Subcutaneous abdominal adipose tissue (tissue), 5 donors: ENCODE measurements around the gene MINDY4B.

Source experiments
- H3K27ac ChIP-seq: one replicate; pipeline ENCODE4 v1.7.0; 2013; ENCODE audit warnings: low read depth, mild to moderate bottlenecking, inconsistent platforms, low read length, moderate library complexity
- H3K27me3 ChIP-seq, 5 donors: one replicate each; pipeline ENCODE4 v1.7.0; 2013; ENCODE audit warnings: low read length in 5 of 5, inconsistent platforms in 1 of 5; ENCODE audit not compliant: control insufficient read depth in 5 of 5, insufficient read depth in 4 of 5
- H3K36me3 ChIP-seq, 5 donors: one replicate each; pipeline ENCODE4 v1.7.0; 2013; ENCODE audit warnings: low read length in 5 of 5; ENCODE audit not compliant: control insufficient read depth in 5 of 5, insufficient read depth in 5 of 5
- H3K4me1 ChIP-seq, 5 donors: one replicate each; pipeline ENCODE4 v1.7.0; 2013; ENCODE audit warnings: low read length in 5 of 5, mild to moderate bottlenecking in 3 of 5, moderate library complexity in 1 of 5; ENCODE audit not compliant: control insufficient read depth in 5 of 5, insufficient read depth in 5 of 5
- H3K4me3 ChIP-seq, 5 donors: one replicate each; pipeline ENCODE4 v1.7.0; 2013; ENCODE audit warnings: low read length in 5 of 5, low read depth in 1 of 5
- H3K9ac ChIP-seq, 5 donors: one replicate each; pipeline ENCODE4 v1.7.0; 2013; ENCODE audit warnings: low read length in 5 of 5, mild to moderate bottlenecking in 4 of 5, moderate library complexity in 3 of 5
- H3K9me3 ChIP-seq, 5 donors: one replicate each; pipeline ENCODE4 v1.7.0; 2013; ENCODE audit warnings: low read length in 5 of 5; ENCODE audit not compliant: control insufficient read depth in 5 of 5
- donor health status: healthy.
- donor health status: healthy.
- donor health status: healthy.
- donor health status: healthy.
- donor health status: healthy.

The MINDY4B gene

DNA sequence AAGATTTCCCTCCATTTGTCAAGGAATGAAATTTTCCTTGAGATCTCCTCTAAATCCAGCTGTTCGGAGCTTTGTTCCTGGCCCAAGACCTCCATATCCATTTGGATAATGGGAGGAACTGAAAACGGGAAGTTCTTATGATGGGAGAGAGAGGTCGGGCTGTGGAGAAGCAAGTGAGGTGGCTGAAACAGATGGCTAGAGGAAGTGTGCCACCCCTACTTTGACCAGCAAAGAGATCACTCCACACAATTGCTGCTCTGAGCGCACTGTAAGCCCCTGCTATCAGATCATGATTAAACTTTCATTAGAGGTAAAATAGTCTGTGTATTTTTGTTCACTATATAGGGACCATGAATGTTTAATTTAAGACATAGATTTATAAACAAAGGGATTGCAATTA is at the start of gene MINDY4B:
Gene MINDY4B (minus strand): TSS at position 101 of the 400 bp plus-strand sequence. CDS start 0 bp downstream, at position 101.
- Histone ChIP-seq H3K27me3 (peaks cover 0 to 5% (median 0%) of the 10 kb centered on the region in 5 donors), H3K4me1 (no peaks in the 10 kb centered on the region), H3K36me3 (no peaks in the 10 kb centered on the region), H3K9ac (no peak within 1 kb of the TSS), H3K9me3 (no peaks in the 10 kb centered on the region), H3K4me3 (no peak within 1 kb of the TSS), H3K27ac (no peak within 1 kb of the TSS)

DNA sequence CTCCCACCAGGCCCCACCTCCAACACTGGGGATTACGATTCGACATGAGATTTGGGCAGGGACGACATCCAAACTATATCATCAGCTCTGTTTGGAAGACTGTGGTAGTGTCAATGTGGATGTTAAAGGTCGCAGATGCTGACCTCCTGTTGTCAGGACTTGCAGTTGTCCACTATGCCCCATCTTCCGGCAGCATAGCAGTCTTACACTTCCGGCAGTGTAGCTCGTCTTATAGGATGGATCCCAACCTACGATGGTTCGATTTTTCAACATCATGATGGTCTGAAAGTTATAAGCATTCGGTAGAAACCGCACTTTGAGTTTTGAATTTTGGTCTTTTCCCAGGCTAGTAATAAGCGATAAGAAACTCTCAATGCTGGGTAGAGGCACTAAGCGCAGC is 46.7 kb upstream of the MINDY4B start:
- Histone ChIP-seq H3K9me3 (no peaks in the 10 kb centered on the region), H3K27me3 (peaks cover 0 to 3% (median 0%) of the 10 kb centered on the region in 5 donors), H3K9ac (no peak overlapping the region), H3K27ac (no peak overlapping the region), H3K4me3 (no peak overlapping the region), H3K36me3 (no peaks in the 10 kb centered on the region), H3K4me1 (no peaks in the 10 kb centered on the region)

GRCh38 chr3:150945226-150946032 is 40.2 kb upstream of the MINDY4B start:
- H3K4me3 ChIP-seq = no peak overlapping the region
- no peak overlapping the region for H3K27ac ChIP-seq
- H3K4me1 ChIP-seq = no peaks in the 10 kb centered on the region
- H3K9me3 ChIP-seq = no peaks in the 10 kb centered on the region
- H3K9ac ChIP-seq = no peak overlapping the region
- H3K36me3 ChIP-seq = no peaks in the 10 kb centered on the region
- H3K27me3 ChIP-seq = peaks cover 0 to 3% (median 2%) of the 10 kb centered on the region in 5 donors

GRCh38 chr3:150942221-150942620 is 37.0 kb upstream of the MINDY4B start:
- Histone ChIP-seq H3K27ac (no peak overlapping the region), H3K9me3 (no peaks in the 10 kb centered on the region), H3K36me3 (no peaks in the 10 kb centered on the region), H3K4me1 (no peaks in the 10 kb centered on the region), H3K27me3 (peaks cover 0 to 9% (median 3%) of the 10 kb centered on the region in 5 donors), H3K9ac (no peak overlapping the region), H3K4me3 (no peak overlapping the region)

GRCh38 chr3:150936693-150937092 is 31.5 kb upstream of the MINDY4B start:
- no peaks in the 10 kb centered on the region for H3K9me3 ChIP-seq
- H3K4me3 ChIP-seq = no peak overlapping the region
- H3K27ac ChIP-seq = no peak overlapping the region
- peaks cover 0 to 6% (median 2%) of the 10 kb centered on the region in 5 donors for H3K27me3 ChIP-seq
- no peaks in the 10 kb centered on the region for H3K36me3 ChIP-seq
- no peaks in the 10 kb centered on the region for H3K4me1 ChIP-seq
- H3K9ac ChIP-seq = no peak overlapping the region

- no peaks in the 10 kb centered on the region for H3K36me3 ChIP-seq
- H3K9me3 ChIP-seq = peaks cover 0 to 5% (median 0%) of the 10 kb centered on the region in 5 donors
- no peak overlapping the region for H3K27ac ChIP-seq
- no peak overlapping the region for H3K9ac ChIP-seq
- H3K4me3 ChIP-seq = no peak overlapping the region
- H3K27me3 ChIP-seq = peaks cover 0 to 4% (median 2%) of the 10 kb centered on the region in 5 donors
- no peaks in the 10 kb centered on the region for H3K4me1 ChIP-seq
Measured at GRCh38 chr3:150933473-150933995, 28.3 kb upstream of the MINDY4B start.

GRCh38 chr3:150931745-150932144 is 26.5 kb upstream of the MINDY4B start:
- no peaks in the 10 kb centered on the region for H3K4me1 ChIP-seq
- no peak overlapping the region for H3K4me3 ChIP-seq
- peaks cover 0 to 5% (median 0%) of the 10 kb centered on the region in 5 donors for H3K9me3 ChIP-seq
- H3K27ac ChIP-seq = no peak overlapping the region
- H3K27me3 ChIP-seq = peaks cover 0 to 2% (median 0%) of the 10 kb centered on the region in 5 donors
- H3K9ac ChIP-seq = no peak overlapping the region
- H3K36me3 ChIP-seq = no peaks in the 10 kb centered on the region

DNA sequence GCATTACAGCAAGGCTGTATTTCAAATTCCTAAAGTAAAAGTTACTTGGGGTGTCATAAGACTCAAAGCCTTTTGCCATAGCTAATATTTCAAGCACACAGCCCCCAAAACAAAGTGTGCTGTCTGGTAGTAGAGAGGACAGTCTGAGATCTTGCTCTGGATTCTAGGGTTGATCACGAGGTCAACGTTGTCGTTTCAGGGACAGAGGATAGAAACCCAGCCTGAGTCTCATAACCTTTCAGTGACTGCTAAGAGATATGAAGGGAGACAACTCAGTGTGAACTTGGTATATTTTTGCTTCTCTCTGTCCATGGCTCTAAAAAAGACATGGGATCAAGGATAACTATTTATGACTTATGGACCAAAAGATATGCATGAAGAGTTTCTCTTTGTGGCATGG is 25.6 kb upstream of the MINDY4B start:
- no peaks in the 10 kb centered on the region for H3K36me3 ChIP-seq
- H3K4me1 ChIP-seq = peaks cover 0 to under 1% (median 0%) of the 10 kb centered on the region in 5 donors
- H3K27me3 ChIP-seq = peaks cover 0 to 3% (median 0%) of the 10 kb centered on the region in 5 donors
- H3K9me3 ChIP-seq = peaks cover 0 to 5% (median 0%) of the 10 kb centered on the region in 5 donors
- H3K27ac ChIP-seq = no peak overlapping the region
- no peak overlapping the region for H3K9ac ChIP-seq
- no peak overlapping the region for H3K4me3 ChIP-seq

DNA sequence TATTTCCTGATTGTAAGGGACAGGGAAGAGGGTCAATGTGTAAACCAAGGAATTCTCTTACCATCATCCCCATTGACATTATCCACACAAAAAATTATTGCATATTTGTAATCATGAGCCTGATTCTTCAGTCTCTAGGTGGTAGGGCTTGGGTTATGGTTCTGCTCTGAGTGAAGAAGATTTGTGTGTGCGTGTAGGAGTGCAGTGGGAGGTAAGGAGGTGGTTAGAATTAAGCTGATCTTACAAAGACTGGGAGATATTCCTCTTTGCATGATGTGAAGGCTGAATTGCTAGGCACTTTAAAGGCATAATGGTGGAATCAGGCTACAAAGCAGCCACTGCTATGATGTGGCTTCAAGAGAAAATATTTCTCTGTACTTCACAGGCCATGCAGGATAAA is 23.0 kb upstream of the MINDY4B start:
- Histone ChIP-seq H3K9ac (no peak overlapping the region), H3K4me1 (peaks cover 0 to 5% (median 0%) of the 10 kb centered on the region in 5 donors), H3K27ac (no peak overlapping the region), H3K27me3 (peaks cover 0 to 11% (median 2%) of the 10 kb centered on the region in 5 donors), H3K36me3 (no peaks in the 10 kb centered on the region), H3K9me3 (peaks cover 0 to 5% (median 0%) of the 10 kb centered on the region in 5 donors), H3K4me3 (no peak overlapping the region)

- Histone ChIP-seq H3K27ac (no peak overlapping the region), H3K4me3 (no peak overlapping the region), H3K27me3 (peaks cover 0 to 11% (median 2%) of the 10 kb centered on the region in 5 donors), H3K36me3 (no peaks in the 10 kb centered on the region), H3K9ac (no peak overlapping the region), H3K9me3 (peaks cover 0 to 5% (median 0%) of the 10 kb centered on the region in 5 donors), H3K4me1 (peaks cover 0 to 5% (median 0%) of the 10 kb centered on the region in 5 donors)
Measured at GRCh38 chr3:150926328-150926727, 21.1 kb upstream of the MINDY4B start.
